Fibroblast of lung (primary cell): ENCODE results near the gene B3GALT5. TPM values are rescaled to one million over a fixed set of nuclear protein-coding genes. Genes with fewer than 3 reads are reported as not detected.
A peak's percentile ranks its signal among the peaks of the same experiment; 100 is the strongest.

ENCODE experiments used
- DNase-seq, 2 donors: peaks; one replicate each; pipeline versions ENCODE4 v3.0.0 to v3.0.0-alpha.2; 2010; ENCODE audit warnings: low read depth in 2 of 2
- H2AFZ ChIP-seq: 2 replicates; pipeline ENCODE4 v1.5.1; 2012; ENCODE audit warnings: low read length, control low read depth, inconsistent platforms
- H3K27ac ChIP-seq: 2 replicates; pipeline ENCODE4 v1.5.1; 2011; ENCODE audit warnings: low read length, control low read depth; ENCODE audit not compliant: insufficient read depth
- H3K27me3 ChIP-seq: 2 replicates; pipeline ENCODE4 v1.5.1; 2011; ENCODE audit warnings: mild to moderate bottlenecking, low read length; ENCODE audit not compliant: control insufficient read depth, insufficient read depth
- H3K36me3 ChIP-seq: 2 replicates; pipeline ENCODE4 v1.5.1; 2011; ENCODE audit warnings: low read length; ENCODE audit not compliant: control insufficient read depth, insufficient read depth
- H3K4me1 ChIP-seq: 2 replicates; pipeline ENCODE4 v1.5.1; 2011; ENCODE audit warnings: low read length; ENCODE audit not compliant: control insufficient read depth, insufficient read depth; ENCODE audit errors: extremely low read depth
- H3K4me2 ChIP-seq: 2 replicates; pipeline ENCODE4 v1.5.1; 2011; ENCODE audit warnings: low read length, control low read depth; ENCODE audit not compliant: insufficient read depth; ENCODE audit errors: extremely low read depth
- H3K4me3 ChIP-seq, 4 experiments: fragments of 200-600 bp in 1 of 4; sonication (generic) in 1 of 4; replicated peaks in 1 of 4; 2 replicates each; pipeline ENCODE4 v1.5.1; 2011 to 2016; ENCODE audit warnings: low read length in 4 of 4, low read depth in 3 of 4, mild to moderate bottlenecking in 3 of 4, control low read depth in 2 of 4, inconsistent platforms in 1 of 4, mixed read lengths in 1 of 4; ENCODE audit not compliant: insufficient read depth in 1 of 4; ENCODE audit errors: control extremely low read depth in 1 of 4
- H3K79me2 ChIP-seq: 2 replicates; pipeline ENCODE4 v1.5.1; 2012; ENCODE audit warnings: mild to moderate bottlenecking, low read length, inconsistent platforms; ENCODE audit not compliant: control insufficient read depth, insufficient read depth
- H3K9ac ChIP-seq: 2 replicates; pipeline ENCODE4 v1.5.1; 2011; ENCODE audit warnings: mild to moderate bottlenecking, low read length, control low read depth; ENCODE audit not compliant: insufficient read depth
- H3K9me3 ChIP-seq: 2 replicates; pipeline ENCODE4 v1.5.1; 2012; ENCODE audit warnings: low read depth, low read length; ENCODE audit not compliant: control insufficient read depth, insufficient read depth
- H4K20me1 ChIP-seq: 2 replicates; pipeline ENCODE4 v1.5.1; 2011; ENCODE audit warnings: low read length; ENCODE audit not compliant: control insufficient read depth, insufficient read depth; ENCODE audit errors: extremely low read depth
- EZH2 ChIP-seq: IDR thresholded peaks from 2 replicates; pipeline ENCODE4 v1.5.1; 2012; ENCODE audit warnings: low read length, control low read depth, mild to moderate bottlenecking; ENCODE audit errors: missing control alignments
- polyA plus RNA-seq, 2 donors: library from polyadenylated mRNA; depleted of rRNA in 1 of 2; stranded (reverse) in 1 of 2; unstranded in 1 of 2; fragments of >200 nt; gene quantifications; 2 replicates each; pipeline ENCODE4 v1.2.1, GENCODE V29; 2011 to 2012; ENCODE audit warnings: missing spikeins in 1 of 2
- total RNA-seq: library from RNA; depleted of rRNA; stranded (reverse); fragments of >200 nt; gene quantifications from 2 replicates; pipeline ENCODE4 v1.2.1, GENCODE V29; 2014
- TF ChIP-seq, protein P1 (sequence below), 2 donors: IDR thresholded peaks in 1 of 2; conservative IDR thresholded peaks in 1 of 2; 1 replicate in 1 of 2; 2 replicates in 1 of 2; pipeline ENCODE4 v1.5.1; 2011 to 2012; ENCODE audit warnings: low read length in 2 of 2, control low read depth in 1 of 2, inconsistent platforms in 1 of 2, low read depth in 1 of 2, mild to moderate bottlenecking in 1 of 2

The B3GALT5 gene
- total and polyA plus RNA-seq, 2 donors (not counting 1 experiment from before 2014, with no cell fraction given), result under 0.01 TPM

DNA sequence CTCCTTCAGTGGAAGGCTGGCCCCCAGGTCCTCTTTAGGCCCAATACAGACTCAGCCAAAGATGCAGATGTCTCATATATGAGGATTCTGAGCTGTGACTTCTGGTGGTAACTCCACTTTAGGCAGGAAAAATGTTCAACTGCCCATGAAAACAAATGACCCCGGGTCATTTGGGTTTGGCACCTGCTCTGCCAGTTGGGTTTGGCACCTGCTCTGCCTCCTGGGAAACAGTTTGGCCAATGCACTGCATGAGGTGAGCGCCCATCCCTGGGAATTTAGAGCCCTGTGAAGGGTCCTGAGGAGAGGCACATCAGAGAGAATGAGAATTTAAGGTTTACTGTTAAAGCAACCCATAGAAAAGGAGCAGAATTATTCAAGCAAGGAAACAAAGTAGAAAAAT lies 45.3 kb downstream of the B3GALT5 start:
- no peaks in the 10 kb centered on the region for H3K9me3 ChIP-seq
- H3K27ac ChIP-seq, result no peak overlapping the region
- no peaks in the 10 kb centered on the region for H3K27me3 ChIP-seq
- no peak overlapping the region for H3K4me3 ChIP-seq
- H3K79me2 ChIP-seq, result no peaks in the 10 kb centered on the region
- no peaks in the 10 kb centered on the region for H4K20me1 ChIP-seq
- no peak overlapping the region for H2AFZ ChIP-seq
- TF ChIP-seq EZH2, result no peak
- TF ChIP-seq, protein P1, sequence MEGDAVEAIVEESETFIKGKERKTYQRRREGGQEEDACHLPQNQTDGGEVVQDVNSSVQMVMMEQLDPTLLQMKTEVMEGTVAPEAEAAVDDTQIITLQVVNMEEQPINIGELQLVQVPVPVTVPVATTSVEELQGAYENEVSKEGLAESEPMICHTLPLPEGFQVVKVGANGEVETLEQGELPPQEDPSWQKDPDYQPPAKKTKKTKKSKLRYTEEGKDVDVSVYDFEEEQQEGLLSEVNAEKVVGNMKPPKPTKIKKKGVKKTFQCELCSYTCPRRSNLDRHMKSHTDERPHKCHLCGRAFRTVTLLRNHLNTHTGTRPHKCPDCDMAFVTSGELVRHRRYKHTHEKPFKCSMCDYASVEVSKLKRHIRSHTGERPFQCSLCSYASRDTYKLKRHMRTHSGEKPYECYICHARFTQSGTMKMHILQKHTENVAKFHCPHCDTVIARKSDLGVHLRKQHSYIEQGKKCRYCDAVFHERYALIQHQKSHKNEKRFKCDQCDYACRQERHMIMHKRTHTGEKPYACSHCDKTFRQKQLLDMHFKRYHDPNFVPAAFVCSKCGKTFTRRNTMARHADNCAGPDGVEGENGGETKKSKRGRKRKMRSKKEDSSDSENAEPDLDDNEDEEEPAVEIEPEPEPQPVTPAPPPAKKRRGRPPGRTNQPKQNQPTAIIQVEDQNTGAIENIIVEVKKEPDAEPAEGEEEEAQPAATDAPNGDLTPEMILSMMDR (conservative IDR thresholded peaks at IDR 0.05 in 1 of 2, IDR thresholded peaks at IDR 0.05 in 1 of 2; ENCODE audit: low read depth in 1 of 2, low read length in 2 of 2), result no peak
- H3K4me2 ChIP-seq, result no peak overlapping the region
- DNase-seq, result no peak
- peaks cover 3% of the 10 kb centered on the region for H3K4me1 ChIP-seq
- H3K36me3 ChIP-seq, result no peaks in the 10 kb centered on the region
- H3K9ac ChIP-seq, result no peak overlapping the region

DNA sequence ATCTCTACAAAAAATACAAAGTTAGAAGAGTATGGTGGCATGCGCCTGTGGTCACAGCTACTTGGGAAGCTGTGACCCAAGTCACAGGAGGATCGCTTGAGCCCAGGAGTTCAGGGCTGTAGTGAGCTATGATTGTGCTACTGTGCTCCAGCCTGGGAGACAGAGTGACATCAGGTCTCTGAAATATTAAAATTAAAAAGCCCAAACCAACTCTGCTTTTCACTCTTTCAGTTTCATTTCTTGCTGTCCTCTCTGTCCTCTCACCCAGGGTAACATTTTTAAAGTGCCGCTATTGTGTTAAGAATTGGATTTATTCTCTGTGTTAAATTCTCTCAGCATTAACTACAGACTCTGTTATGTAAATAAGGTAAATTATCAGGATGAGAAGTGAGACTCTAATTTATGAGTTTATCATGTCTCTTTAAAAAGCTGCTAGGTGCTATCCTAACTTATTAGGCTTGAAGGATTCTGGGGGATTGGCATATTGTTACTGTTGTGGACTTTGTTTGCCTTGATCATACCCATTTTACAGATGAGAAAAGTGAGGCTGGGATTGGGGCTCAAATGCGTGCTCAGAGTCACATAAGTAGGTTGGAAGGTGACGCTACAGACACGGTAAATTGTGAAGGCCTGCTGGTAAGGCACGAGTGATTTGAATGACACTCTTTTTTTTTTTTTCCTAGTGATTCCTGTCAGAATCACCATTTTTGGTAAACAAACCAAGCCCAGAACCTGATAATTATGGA lies 46.5 kb downstream of the B3GALT5 start:
- TF ChIP-seq, protein P1 (conservative IDR thresholded peaks at IDR 0.05 in 1 of 2, IDR thresholded peaks at IDR 0.05 in 1 of 2; ENCODE audit: low read depth in 1 of 2, low read length in 2 of 2), result no peak
- TF ChIP-seq EZH2, result no peak

DNA sequence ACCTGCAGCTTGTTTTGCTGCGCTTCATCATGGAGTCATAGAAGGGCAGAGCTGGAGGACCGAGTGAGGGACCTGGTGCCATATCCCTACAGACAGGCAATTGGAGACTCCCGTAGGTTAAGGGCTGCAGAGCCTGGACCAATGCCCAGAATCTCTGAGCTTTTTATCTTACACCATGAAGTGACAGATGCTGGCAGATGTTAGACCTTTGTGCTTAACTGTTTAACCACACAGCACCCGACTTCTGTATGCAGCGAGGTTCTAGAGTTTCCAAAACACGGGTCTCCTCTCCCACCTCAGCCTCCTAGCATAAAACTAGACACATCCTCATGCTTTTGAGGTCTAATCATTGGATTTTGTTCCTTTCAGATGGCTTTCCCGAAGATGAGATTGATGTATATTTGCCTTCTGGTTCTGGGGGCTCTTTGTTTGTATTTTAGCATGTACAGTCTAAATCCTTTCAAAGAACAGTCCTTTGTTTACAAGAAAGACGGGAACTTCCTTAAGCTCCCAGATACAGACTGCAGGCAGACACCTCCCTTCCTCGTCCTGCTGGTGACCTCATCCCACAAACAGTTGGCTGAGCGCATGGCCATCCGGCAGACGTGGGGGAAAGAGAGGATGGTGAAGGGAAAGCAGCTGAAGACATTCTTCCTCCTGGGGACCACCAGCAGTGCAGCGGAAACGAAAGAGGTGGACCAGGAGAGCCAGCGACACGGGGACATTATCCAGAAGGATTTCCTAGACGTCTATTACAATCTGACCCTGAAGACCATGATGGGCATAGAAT lies 47.6 kb downstream of the B3GALT5 start:
- Histone ChIP-seq H3K4me2 (peak overlapping the region; percentile 85), H3K79me2 (no peaks in the 10 kb centered on the region), H4K20me1 (no peaks in the 10 kb centered on the region), H3K9me3 (no peaks in the 10 kb centered on the region), H3K36me3 (no peaks in the 10 kb centered on the region), H3K27me3 (no peaks in the 10 kb centered on the region), H3K4me3 (peak overlapping the region in 3 of 4 experiments; percentile 11 to 30 (median 23)), H3K9ac (no peak overlapping the region), H3K4me1 (peaks cover 3% of the 10 kb centered on the region), H3K27ac (peak overlapping the region; percentile 31), H2AFZ (peak overlapping the region; percentile 73)
- peak; percentile 76 to 92 for DNase-seq
- TF ChIP-seq, protein P1 (conservative IDR thresholded peaks at IDR 0.05 in 1 of 2, IDR thresholded peaks at IDR 0.05 in 1 of 2; ENCODE audit: low read depth in 1 of 2, low read length in 2 of 2), result no peak

More for the DNA sequence above, 46.5 kb downstream of the B3GALT5 start:
- Histone ChIP-seq H3K27me3 (no peaks in the 10 kb centered on the region), H3K9me3 (no peaks in the 10 kb centered on the region), H3K4me3 (no peak overlapping the region), H3K4me1 (peaks cover 3% of the 10 kb centered on the region), H2AFZ (no peak overlapping the region), H4K20me1 (no peaks in the 10 kb centered on the region), H3K9ac (no peak overlapping the region), H3K4me2 (no peak overlapping the region), H3K27ac (no peak overlapping the region), H3K79me2 (no peaks in the 10 kb centered on the region), H3K36me3 (no peaks in the 10 kb centered on the region)
- DNase-seq, result no peak
